H9 (cell line): Measurements from ENCODE around the gene GABBR2. TPM values are rescaled to one million over a fixed set of nuclear protein-coding genes. Genes with fewer than 3 reads are reported as not detected.

Experiments
- DNase-seq: peaks from one replicate; pipeline ENCODE4 v3.0.0-alpha.2; 2017
- H2AFZ ChIP-seq: one replicate; pipeline ENCODE4 v1.6.1; 2013; ENCODE audit warnings: mild to moderate bottlenecking, low read length, control low read depth, moderate library complexity
- H2AK5ac ChIP-seq: 2 replicates; pipeline ENCODE4 v1.6.1; 2013; ENCODE audit warnings: low read length, control low read depth, mixed read lengths; ENCODE audit not compliant: insufficient read length
- H2BK120ac ChIP-seq: one replicate; pipeline ENCODE4 v1.6.1; 2013; ENCODE audit warnings: low read depth, mild to moderate bottlenecking, low read length, control low read depth, inconsistent platforms; ENCODE audit not compliant: poor library complexity, severe bottlenecking
- H2BK12ac ChIP-seq: 2 replicates; pipeline ENCODE4 v1.6.1; 2013; ENCODE audit warnings: low read length, control low read depth, mixed read lengths, low read depth; ENCODE audit not compliant: insufficient read length
- H2BK15ac ChIP-seq: 2 replicates; pipeline ENCODE4 v1.6.1; 2013; ENCODE audit warnings: low read depth, low read length, control low read depth
- H2BK20ac ChIP-seq: one replicate; pipeline ENCODE4 v1.6.1; 2013; ENCODE audit warnings: low read depth, mild to moderate bottlenecking, low read length, control low read depth, inconsistent platforms; ENCODE audit not compliant: poor library complexity, severe bottlenecking
- H2BK5ac ChIP-seq: 2 replicates; pipeline ENCODE4 v1.6.1; 2013; ENCODE audit warnings: low read length, control low read depth, mixed read lengths; ENCODE audit not compliant: insufficient read length
- H3K14ac ChIP-seq: 2 replicates; pipeline ENCODE4 v1.6.1; 2013; ENCODE audit warnings: low read length, control low read depth; ENCODE audit not compliant: insufficient read depth
- H3K18ac ChIP-seq: 2 replicates; pipeline ENCODE4 v1.6.1; 2013; ENCODE audit warnings: low read depth, mild to moderate bottlenecking, mixed read lengths, low read length, control low read depth; ENCODE audit not compliant: insufficient read length
- H3K23ac ChIP-seq: 2 replicates; pipeline ENCODE4 v1.6.1; 2013; ENCODE audit warnings: low read length, control low read depth, mixed read lengths, low read depth; ENCODE audit not compliant: insufficient read length
- H3K23me2 ChIP-seq: 2 replicates; pipeline ENCODE4 v1.6.1; 2013; ENCODE audit warnings: low read depth, mild to moderate bottlenecking, mixed read lengths, low read length, control low read depth; ENCODE audit not compliant: insufficient read length, poor library complexity, severe bottlenecking
- H3K27ac ChIP-seq: 2 replicates; pipeline ENCODE4 v1.5.1; 2013; ENCODE audit warnings: low read length, control low read depth, mixed read lengths, low read depth; ENCODE audit not compliant: insufficient read length
- H3K27me3 ChIP-seq: 2 replicates; pipeline ENCODE4 v1.6.1; 2013; ENCODE audit warnings: low read length, control low read depth, inconsistent platforms; ENCODE audit not compliant: insufficient read depth
- H3K4ac ChIP-seq: 2 replicates; pipeline ENCODE4 v1.6.1; 2013; ENCODE audit warnings: low read depth, mild to moderate bottlenecking, control low read depth, inconsistent platforms, low read length, moderate library complexity
- H3K4me1 ChIP-seq: 2 replicates; pipeline ENCODE4 v1.6.1; 2013; ENCODE audit warnings: low read length, control low read depth, inconsistent platforms; ENCODE audit not compliant: insufficient read depth
- H3K4me2 ChIP-seq: 2 replicates; pipeline ENCODE4 v1.6.1; 2013; ENCODE audit warnings: low read length, control low read depth, mixed read lengths; ENCODE audit not compliant: insufficient read length, insufficient read depth
- H3K56ac ChIP-seq: 2 replicates; pipeline ENCODE4 v1.6.1; 2013; ENCODE audit warnings: low read depth, mild to moderate bottlenecking, mixed read lengths, low read length, control low read depth; ENCODE audit not compliant: insufficient read length
- H3K79me1 ChIP-seq: 2 replicates; pipeline ENCODE4 v1.6.1; 2013; ENCODE audit warnings: low read depth, mild to moderate bottlenecking, moderate library complexity, low read length, control low read depth, inconsistent platforms; ENCODE audit not compliant: insufficient read depth, poor library complexity, severe bottlenecking
- H3K79me2 ChIP-seq: 2 replicates; pipeline ENCODE4 v1.6.1; 2013; ENCODE audit warnings: low read length, control low read depth, inconsistent platforms; ENCODE audit not compliant: insufficient read depth
- H3K9ac ChIP-seq: 2 replicates; pipeline ENCODE4 v1.6.1; 2013; ENCODE audit warnings: low read length, control low read depth, mixed read lengths; ENCODE audit not compliant: insufficient read length; ENCODE audit errors: extremely low read depth
- H3K9me3 ChIP-seq: one replicate; pipeline ENCODE4 v1.6.1; 2013; ENCODE audit warnings: low read depth, low read length, inconsistent platforms; ENCODE audit not compliant: control insufficient read depth
- H3T11ph ChIP-seq: one replicate; pipeline ENCODE4 v1.6.1; 2013; ENCODE audit warnings: mild to moderate bottlenecking, low read length, control low read depth, inconsistent platforms
- H4K20me1 ChIP-seq: one replicate; pipeline ENCODE4 v1.6.1; 2013; ENCODE audit not compliant: control insufficient read depth, insufficient read length, insufficient read depth
- H4K5ac ChIP-seq: 2 replicates; pipeline ENCODE4 v1.6.1; 2013; ENCODE audit warnings: low read depth, mild to moderate bottlenecking, mixed read lengths, low read length, control low read depth; ENCODE audit not compliant: insufficient read length
- H4K8ac ChIP-seq: replicated peaks from 2 replicates; pipeline ENCODE4 v1.6.1; 2013; ENCODE audit warnings: low read length, control low read depth, mixed read lengths, low read depth; ENCODE audit not compliant: insufficient read length
- H4K91ac ChIP-seq: 2 replicates; pipeline ENCODE4 v1.6.1; 2013; ENCODE audit warnings: low read depth, mild to moderate bottlenecking, moderate library complexity, mixed read lengths, low read length, control low read depth; ENCODE audit not compliant: insufficient read length
- H3K27ac Mint-ChIP-seq, 3 experiments: 2 replicates in 2 of 3; 3 replicates in 1 of 3; pipeline ENCODE4 v1.8.0; 2020 to 2021; ENCODE audit warnings: mixed read lengths in 3 of 3, mild to moderate bottlenecking in 1 of 3, moderate library complexity in 1 of 3
- H3K27me3 Mint-ChIP-seq: 2 replicates; pipeline ENCODE4 v1.8.0; 2021; ENCODE audit warnings: low read depth, mild to moderate bottlenecking, moderate library complexity, mixed read lengths
- H3K36me3 Mint-ChIP-seq, 3 experiments: 2 replicates in 2 of 3; 3 replicates in 1 of 3; pipeline ENCODE4 v1.8.0; 2020 to 2021; ENCODE audit warnings: low read depth in 3 of 3, mixed read lengths in 3 of 3; ENCODE audit not compliant: insufficient read depth in 1 of 3
- H3K4me1 Mint-ChIP-seq, 2 experiments: 2 replicates each; pipeline ENCODE4 v1.8.0; 2020; ENCODE audit warnings: mixed read lengths in 2 of 2
- H3K4me3 Mint-ChIP-seq, 2 experiments: 2 replicates in 1 of 2; 3 replicates in 1 of 2; pipeline ENCODE4 v1.8.0; 2020 to 2021; ENCODE audit warnings: mild to moderate bottlenecking in 2 of 2, mixed read lengths in 2 of 2, moderate library complexity in 1 of 2
- H3K9me3 Mint-ChIP-seq, 2 experiments: 2 replicates in 1 of 2; 3 replicates in 1 of 2; pipeline ENCODE4 v1.8.0; 2020; ENCODE audit warnings: mild to moderate bottlenecking in 2 of 2, mixed read lengths in 2 of 2, moderate library complexity in 1 of 2
- WGBS: extraction: QIAGEN DNeasy Blood & Tissue Kit; methylation state at CpG from one replicate; pipeline ENCODE4 v1.1.7; 2013; ENCODE audit warnings: missing lambda C conversion rate, low lambda C conversion rate, mixed read lengths; ENCODE audit not compliant: insufficient read length; ENCODE audit errors: extremely low coverage; 5-methylcytosine and 5-hydroxymethylcytosine counted together
- total RNA-seq: library from RNA; stranded (reverse); gene quantifications from 2 replicates; pipeline ENCODE4 v1.2.1, GENCODE V29; 2021
- TF ChIP-seq, protein P1 (sequence below): fragments of 200-600 bp; sonication (generic); conservative IDR thresholded peaks from 3 replicates; pipeline ENCODE4 v1.8.0; 2021; ENCODE audit warnings: antibody characterized with exemption, mild to moderate bottlenecking

GABBR2 gene
- total RNA-seq, 1 experiment from 2014 or later: 0.66 TPM

- H3K36me3 Mint-ChIP-seq: no peaks in the 10 kb centered on the region
- no peaks in the 10 kb centered on the region for H3K79me2 ChIP-seq
Measured at GRCh38 chr9:98378794-98379193, 329.9 kb downstream of the GABBR2 start.

More at GRCh38 chr9:98378794-98379193, 329.9 kb downstream of the GABBR2 start:
- Mint-ChIP-seq H3K27me3 (no peaks in the 10 kb centered on the region), H3K9me3 (no peaks in the 10 kb centered on the region), H3K27ac (no peak overlapping the region), H3K4me1 (peaks cover 17 to 18% of the 10 kb centered on the region in 2 experiments), H3K4me3 (no peak overlapping the region)
- no peak overlapping the region for H2BK15ac ChIP-seq
- H4K5ac ChIP-seq: no peak overlapping the region
- no peak overlapping the region for H3K4ac ChIP-seq
- H4K91ac ChIP-seq: no peak overlapping the region
- no peak overlapping the region for H3K9ac ChIP-seq
- no peak overlapping the region for H3T11ph ChIP-seq
- no peak overlapping the region for H2BK120ac ChIP-seq
- H3K56ac ChIP-seq: no peak overlapping the region
- no peak overlapping the region for H3K4me2 ChIP-seq
- no peak for DNase-seq
- H3K27ac ChIP-seq: no peak overlapping the region
- no peaks in the 10 kb centered on the region for H3K27me3 ChIP-seq
- no peak overlapping the region for H3K14ac ChIP-seq
- TF ChIP-seq, protein P1, sequence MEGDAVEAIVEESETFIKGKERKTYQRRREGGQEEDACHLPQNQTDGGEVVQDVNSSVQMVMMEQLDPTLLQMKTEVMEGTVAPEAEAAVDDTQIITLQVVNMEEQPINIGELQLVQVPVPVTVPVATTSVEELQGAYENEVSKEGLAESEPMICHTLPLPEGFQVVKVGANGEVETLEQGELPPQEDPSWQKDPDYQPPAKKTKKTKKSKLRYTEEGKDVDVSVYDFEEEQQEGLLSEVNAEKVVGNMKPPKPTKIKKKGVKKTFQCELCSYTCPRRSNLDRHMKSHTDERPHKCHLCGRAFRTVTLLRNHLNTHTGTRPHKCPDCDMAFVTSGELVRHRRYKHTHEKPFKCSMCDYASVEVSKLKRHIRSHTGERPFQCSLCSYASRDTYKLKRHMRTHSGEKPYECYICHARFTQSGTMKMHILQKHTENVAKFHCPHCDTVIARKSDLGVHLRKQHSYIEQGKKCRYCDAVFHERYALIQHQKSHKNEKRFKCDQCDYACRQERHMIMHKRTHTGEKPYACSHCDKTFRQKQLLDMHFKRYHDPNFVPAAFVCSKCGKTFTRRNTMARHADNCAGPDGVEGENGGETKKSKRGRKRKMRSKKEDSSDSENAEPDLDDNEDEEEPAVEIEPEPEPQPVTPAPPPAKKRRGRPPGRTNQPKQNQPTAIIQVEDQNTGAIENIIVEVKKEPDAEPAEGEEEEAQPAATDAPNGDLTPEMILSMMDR: no peak
- H3K18ac ChIP-seq: no peak overlapping the region
- H4K20me1 ChIP-seq: no peaks in the 10 kb centered on the region
- no peak overlapping the region for H2BK5ac ChIP-seq
- no peaks in the 10 kb centered on the region for H3K9me3 ChIP-seq
- no peak overlapping the region for H2AFZ ChIP-seq
- no peak overlapping the region for H3K23ac ChIP-seq
- no peaks in the 10 kb centered on the region for H3K23me2 ChIP-seq
- peaks cover 3% of the 10 kb centered on the region; the same call in 1 of the 2 replicates for H3K4me1 ChIP-seq
- H2BK12ac ChIP-seq: no peak overlapping the region
- no peak overlapping the region for H4K8ac ChIP-seq
- WGBS: no CpG with 5 or more reads among the region's 5 CpGs
- no peak overlapping the region for H2BK20ac ChIP-seq
- no peaks in the 10 kb centered on the region for H3K79me1 ChIP-seq
- H2AK5ac ChIP-seq: no peak overlapping the region
